NB4 (cell line): ENCODE results near the gene OPRM1.

Experiments used
- CTCF ChIP-seq: IDR thresholded peaks from one replicate; pipeline ENCODE4 v1.5.1; 2012; ENCODE audit warnings: low read depth, low read length
- POLR2A ChIP-seq: IDR thresholded peaks from 2 replicates; pipeline ENCODE4 v1.6.1; 2011; ENCODE audit warnings: mild to moderate bottlenecking; ENCODE audit not compliant: insufficient read length; ENCODE audit errors: extremely low read depth
- TF ChIP-seq, protein P1 (sequence below): IDR thresholded peaks from 2 replicates; pipeline ENCODE4 v1.6.1; 2011; ENCODE audit warnings: low read depth, low read length

DNA sequence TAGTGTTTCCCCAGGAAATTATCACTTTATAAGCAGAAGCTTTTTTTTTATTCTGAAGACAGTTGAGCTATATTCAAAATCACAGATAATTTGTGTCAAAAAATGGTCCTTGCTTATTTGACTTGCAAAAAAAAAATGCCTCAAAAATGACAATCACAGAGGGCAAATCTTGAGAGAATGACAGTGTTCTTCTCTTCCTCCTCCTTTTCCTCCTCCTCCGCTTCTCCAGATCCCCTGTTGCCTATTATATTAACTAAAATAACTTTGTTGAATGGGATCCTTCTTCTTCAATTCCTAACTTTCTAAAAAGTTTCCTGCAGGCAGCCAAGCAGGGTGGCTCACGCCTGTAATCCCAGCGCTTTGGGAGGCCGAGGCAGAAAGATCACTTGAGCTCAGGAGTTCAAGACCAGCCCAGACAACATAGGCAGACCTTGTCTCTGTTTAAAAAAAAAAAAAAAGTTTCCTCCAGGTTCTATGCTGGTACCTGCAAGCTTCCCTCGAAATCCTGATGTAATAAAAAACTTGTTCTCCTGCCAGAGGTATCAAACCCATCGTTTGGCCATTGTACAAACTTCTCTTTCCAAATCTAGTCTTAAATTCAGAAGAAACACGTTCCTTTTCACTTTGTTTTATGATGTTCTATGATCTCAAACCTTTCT is 189.0 kb downstream of the OPRM1 start:
- TF ChIP-seq CTCF: no peak
- no peak for TF ChIP-seq POLR2A
- TF ChIP-seq, protein P1, sequence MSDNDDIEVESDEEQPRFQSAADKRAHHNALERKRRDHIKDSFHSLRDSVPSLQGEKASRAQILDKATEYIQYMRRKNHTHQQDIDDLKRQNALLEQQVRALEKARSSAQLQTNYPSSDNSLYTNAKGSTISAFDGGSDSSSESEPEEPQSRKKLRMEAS: no peak
